ENCODE results near the gene PIH1D1.
A peak's percentile ranks its signal among the peaks of the same experiment; 100 is the strongest.

The PIH1D1 gene

DNA sequence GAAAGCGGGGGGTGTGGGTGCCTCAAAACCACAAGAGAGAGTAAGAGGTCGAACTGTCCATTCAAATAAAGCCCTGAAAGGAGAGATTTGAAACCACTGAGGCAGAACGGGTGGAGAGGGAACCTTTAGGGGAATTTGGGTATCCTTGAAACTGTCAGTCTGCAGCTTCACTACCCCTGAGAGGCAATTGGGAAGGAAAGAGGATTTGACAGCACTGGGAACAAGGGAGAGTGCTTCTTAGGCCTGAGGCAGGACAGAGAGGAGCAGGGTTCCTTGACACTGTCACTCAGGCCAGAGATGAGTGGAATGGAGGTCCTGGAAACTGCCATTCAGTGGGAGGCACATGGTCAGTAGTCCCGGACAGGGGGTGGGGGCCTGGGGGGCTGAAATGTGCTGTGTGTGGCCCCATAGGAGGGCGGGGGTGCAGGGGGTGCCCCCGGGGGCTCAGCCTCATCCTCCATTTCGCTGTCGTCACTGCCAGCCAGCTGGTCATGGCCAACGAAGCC is 21.4 kb downstream of the PIH1D1 start:
- Histone ChIP-seq H2BK5ac (ENCODE audit: low read depth, low read length, poor library complexity, severe bottlenecking) (no peak overlapping the region), H3K4ac (ENCODE audit: low read depth in 1 of 2, low read length in 2 of 2) (no peak overlapping the region), H3K4me3 (ENCODE audit: insufficient read depth in 1 of 2, low read depth in 1 of 2, low read length in 2 of 2) (no peak overlapping the region), H4K91ac (ENCODE audit: low read length) (no peak overlapping the region), H3K4me2 (ENCODE audit: low read length, poor library complexity, severe bottlenecking) (no peak overlapping the region), H2BK12ac (ENCODE audit: low read length in 2 of 2) (no peak overlapping the region), H4K8ac (ENCODE audit: low read length) (no peak overlapping the region), H3K79me1 (replicated peaks; ENCODE audit: low read length, poor library complexity, severe bottlenecking) (no peaks in the 10 kb centered on the region), H3K9me3 (ENCODE audit: control insufficient read depth, low read length) (no peaks in the 10 kb centered on the region), H3K36me3 (ENCODE audit: control insufficient read depth in 1 of 2, insufficient read depth in 2 of 2, low read depth in 1 of 2, low read length in 2 of 2) (no peaks in the 10 kb centered on the region), H2AK5ac (ENCODE audit: low read length, severe bottlenecking) (no peak overlapping the region), H3K9ac (ENCODE audit: low read length) (no peak overlapping the region), H3K14ac (ENCODE audit: low read length in 2 of 2) (no peak overlapping the region), H2BK120ac (ENCODE audit: low read depth, low read length) (no peak overlapping the region), H3K4me1 (ENCODE audit: control insufficient read depth, insufficient read depth, low read depth, low read length) (peaks cover 10% of the 10 kb centered on the region), H2AFZ (ENCODE audit: low read depth, low read length) (no peak overlapping the region), H3K18ac (ENCODE audit: low read depth in 1 of 2, low read length in 2 of 2) (no peak overlapping the region), H3K27me3 (ENCODE audit: control insufficient read depth in 1 of 2, insufficient read depth in 1 of 2, low read length in 2 of 2) (peaks cover 69 to 78% of the 10 kb centered on the region in 2 experiments), H2BK15ac (ENCODE audit: low read depth, poor library complexity, severe bottlenecking) (no peak overlapping the region), H3K23ac (ENCODE audit: low read length in 2 of 2) (no peak overlapping the region), H3K27ac (ENCODE audit: low read length, poor library complexity, severe bottlenecking) (no peak overlapping the region)
- WGBS, result 86% methylated on average over 9 of the region's 9 CpGs
- DNase-seq, result no peak

DNA sequence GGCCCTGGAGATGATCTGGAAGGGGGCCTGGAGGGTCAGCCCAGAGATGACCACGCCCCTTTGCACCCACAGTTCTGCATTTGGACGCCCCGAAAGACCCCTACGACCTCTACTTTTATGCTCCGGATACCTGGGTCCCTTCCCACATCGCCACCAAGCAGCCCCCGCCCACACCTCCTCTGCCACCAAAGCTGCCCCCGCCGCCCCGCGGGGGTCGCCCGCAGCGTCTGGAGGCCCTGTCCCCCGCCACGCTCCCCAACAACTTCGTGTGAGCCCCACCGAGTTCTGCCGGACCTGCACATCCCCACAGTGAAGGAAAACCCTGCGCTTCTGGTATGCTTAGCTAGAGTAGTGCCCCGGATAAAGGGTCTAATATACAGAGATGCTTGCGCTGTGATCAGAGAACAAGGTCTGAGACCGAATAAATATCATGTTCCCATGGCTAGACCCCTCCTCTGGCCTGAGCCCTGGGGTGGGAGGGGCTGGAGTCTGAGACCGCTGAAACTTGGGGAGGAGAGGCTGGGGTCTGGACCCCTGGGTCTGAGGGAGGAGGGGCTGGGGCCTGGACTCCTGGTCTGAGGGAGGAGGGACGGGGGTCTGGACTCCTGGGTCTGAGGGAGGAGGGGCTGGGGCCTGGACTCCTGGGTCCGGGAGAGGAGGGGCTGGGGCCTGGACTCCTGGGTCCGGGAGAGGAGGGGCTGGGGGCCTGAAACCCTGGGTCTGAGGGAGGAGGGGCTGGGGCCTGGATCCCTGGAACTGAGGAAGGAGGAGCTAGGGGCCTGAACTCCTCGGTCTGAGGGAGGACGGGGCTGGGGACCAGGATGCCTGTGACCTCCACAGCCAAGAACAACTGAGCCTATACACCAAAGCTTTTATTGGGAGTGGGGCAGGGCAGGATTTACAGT is 22.8 kb downstream of the PIH1D1 start:
- WGBS, result 25% methylated on average over 27 of the region's 29 CpGs
- Histone ChIP-seq H2BK120ac (ENCODE audit: low read depth, low read length) (no peak overlapping the region), H2BK12ac (ENCODE audit: low read length in 2 of 2) (no peak overlapping the region), H3K4me3 (ENCODE audit: insufficient read depth in 1 of 2, low read depth in 1 of 2, low read length in 2 of 2) (no peak overlapping the region), H3K14ac (ENCODE audit: low read length in 2 of 2) (no peak overlapping the region), H3K9me3 (ENCODE audit: control insufficient read depth, low read length) (no peaks in the 10 kb centered on the region), H3K27me3 (ENCODE audit: control insufficient read depth in 1 of 2, insufficient read depth in 1 of 2, low read length in 2 of 2) (peaks cover 79 to 92% of the 10 kb centered on the region in 2 experiments), H3K4ac (ENCODE audit: low read depth in 1 of 2, low read length in 2 of 2) (no peak overlapping the region), H3K18ac (ENCODE audit: low read depth in 1 of 2, low read length in 2 of 2) (no peak overlapping the region), H2BK5ac (ENCODE audit: low read depth, low read length, poor library complexity, severe bottlenecking) (no peak overlapping the region), H2AFZ (ENCODE audit: low read depth, low read length) (no peak overlapping the region), H3K79me1 (replicated peaks; ENCODE audit: low read length, poor library complexity, severe bottlenecking) (no peaks in the 10 kb centered on the region), H3K9ac (ENCODE audit: low read length) (no peak overlapping the region), H3K23ac (ENCODE audit: low read length in 2 of 2) (no peak overlapping the region), H3K27ac (ENCODE audit: low read length, poor library complexity, severe bottlenecking) (no peak overlapping the region), H2AK5ac (ENCODE audit: low read length, severe bottlenecking) (no peak overlapping the region), H3K36me3 (ENCODE audit: control insufficient read depth in 1 of 2, insufficient read depth in 2 of 2, low read depth in 1 of 2, low read length in 2 of 2) (no peaks in the 10 kb centered on the region), H3K4me2 (ENCODE audit: low read length, poor library complexity, severe bottlenecking) (peak overlapping the region; percentile 64), H2BK15ac (ENCODE audit: low read depth, poor library complexity, severe bottlenecking) (no peak overlapping the region), H3K4me1 (ENCODE audit: control insufficient read depth, insufficient read depth, low read depth, low read length) (peaks cover 10% of the 10 kb centered on the region), H4K8ac (ENCODE audit: low read length) (no peak overlapping the region), H4K91ac (ENCODE audit: low read length) (no peak overlapping the region)
- no peak for DNase-seq

DNA sequence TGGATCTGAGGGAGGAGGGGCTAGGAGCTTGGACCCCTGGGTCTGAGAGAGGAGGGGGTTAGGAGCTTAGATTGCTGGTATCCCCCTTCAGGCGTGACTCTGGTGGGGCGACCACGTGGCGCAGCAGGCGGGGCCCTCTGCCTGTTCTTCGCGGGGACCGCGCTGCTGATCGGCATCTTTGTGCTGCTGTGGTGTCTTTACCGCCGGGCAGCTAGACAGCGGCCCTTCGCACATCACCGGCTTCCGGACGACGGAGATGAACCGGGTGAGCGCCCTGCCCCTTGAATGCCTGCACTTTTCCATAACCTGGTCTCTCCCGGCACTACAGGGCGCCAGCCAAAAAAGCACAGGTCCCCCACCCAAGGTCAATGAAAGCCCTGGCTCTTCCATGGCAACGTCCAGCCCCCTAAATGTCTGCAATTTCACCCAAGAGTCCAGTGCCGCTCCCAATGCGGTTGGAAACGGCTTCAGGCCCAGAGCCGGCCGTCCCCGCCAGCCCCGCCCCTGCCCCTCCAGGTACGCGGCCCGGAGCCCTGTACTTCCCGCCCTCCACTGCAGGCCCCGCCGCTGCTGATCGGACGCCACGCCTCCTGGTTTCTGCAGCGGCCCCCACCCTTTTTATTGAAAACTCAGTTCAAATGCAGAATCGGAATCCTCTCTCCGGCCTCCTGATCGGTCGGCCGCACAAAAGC is 23.6 kb downstream of the PIH1D1 start:
- H3K4me2 ChIP-seq (ENCODE audit: low read length, poor library complexity, severe bottlenecking), result peak overlapping the region; percentile 64
- H2BK15ac ChIP-seq (ENCODE audit: low read depth, poor library complexity, severe bottlenecking), result no peak overlapping the region
- H3K9ac ChIP-seq (ENCODE audit: low read length), result no peak overlapping the region
- H3K18ac ChIP-seq (ENCODE audit: low read depth in 1 of 2, low read length in 2 of 2), result no peak overlapping the region
- no peak overlapping the region for H4K91ac ChIP-seq (ENCODE audit: low read length)
- no peak overlapping the region for H3K23ac ChIP-seq (ENCODE audit: low read length in 2 of 2)
- WGBS, result 2% methylated on average over 44 of the region's 45 CpGs
- no peak overlapping the region for H2BK12ac ChIP-seq (ENCODE audit: low read length in 2 of 2)
- H3K4me1 ChIP-seq (ENCODE audit: control insufficient read depth, insufficient read depth, low read depth, low read length), result peaks cover 14% of the 10 kb centered on the region
- H4K8ac ChIP-seq (ENCODE audit: low read length), result no peak overlapping the region
- no peak overlapping the region for H3K14ac ChIP-seq (ENCODE audit: low read length in 2 of 2)
- H2BK120ac ChIP-seq (ENCODE audit: low read depth, low read length), result no peak overlapping the region
- H2AFZ ChIP-seq (ENCODE audit: low read depth, low read length), result no peak overlapping the region
- H2BK5ac ChIP-seq (ENCODE audit: low read depth, low read length, poor library complexity, severe bottlenecking), result no peak overlapping the region
- no peak for DNase-seq
- no peaks in the 10 kb centered on the region for H3K36me3 ChIP-seq (ENCODE audit: control insufficient read depth in 1 of 2, insufficient read depth in 2 of 2, low read depth in 1 of 2, low read length in 2 of 2)
- no peak overlapping the region for H2AK5ac ChIP-seq (ENCODE audit: low read length, severe bottlenecking)
- peaks cover 81 to 96% of the 10 kb centered on the region in 2 experiments for H3K27me3 ChIP-seq (ENCODE audit: control insufficient read depth in 1 of 2, insufficient read depth in 1 of 2, low read length in 2 of 2)
- no peak overlapping the region for H3K4ac ChIP-seq (ENCODE audit: low read depth in 1 of 2, low read length in 2 of 2)
- no peak overlapping the region for H3K4me3 ChIP-seq (ENCODE audit: insufficient read depth in 1 of 2, low read depth in 1 of 2, low read length in 2 of 2)
- no peaks in the 10 kb centered on the region for H3K9me3 ChIP-seq (ENCODE audit: control insufficient read depth, low read length)
- no peak overlapping the region for H3K27ac ChIP-seq (ENCODE audit: low read length, poor library complexity, severe bottlenecking)
- no peaks in the 10 kb centered on the region for H3K79me1 ChIP-seq (replicated peaks; ENCODE audit: low read length, poor library complexity, severe bottlenecking)

DNA sequence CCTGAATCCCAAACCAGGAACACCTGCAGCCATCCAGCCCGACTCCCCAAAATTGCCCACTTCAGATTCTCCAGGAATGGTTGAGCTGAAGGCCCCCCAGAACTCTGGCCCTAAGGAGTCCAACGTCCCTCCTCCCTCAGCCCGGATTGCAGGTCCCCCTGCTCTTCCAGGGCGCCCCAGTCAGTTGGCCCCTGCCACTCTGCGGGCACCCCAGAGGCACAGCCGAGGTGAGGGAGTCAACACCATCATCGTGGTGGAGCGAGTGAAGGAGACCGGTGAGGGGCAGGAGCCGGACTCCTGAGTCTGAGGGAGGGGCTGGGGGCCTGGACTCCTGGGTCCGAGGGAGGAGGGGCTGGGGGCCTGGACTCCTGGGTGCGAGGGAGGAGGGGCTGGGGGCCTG is 24.3 kb downstream of the PIH1D1 start:
- no peak for DNase-seq
- no peaks in the 10 kb centered on the region for H3K9me3 ChIP-seq (ENCODE audit: control insufficient read depth, low read length)
- H3K79me1 ChIP-seq (replicated peaks; ENCODE audit: low read length, poor library complexity, severe bottlenecking), result no peaks in the 10 kb centered on the region
- peaks cover 88 to 96% of the 10 kb centered on the region in 2 experiments for H3K27me3 ChIP-seq (ENCODE audit: control insufficient read depth in 1 of 2, insufficient read depth in 1 of 2, low read length in 2 of 2)
- no peak overlapping the region for H3K14ac ChIP-seq (ENCODE audit: low read length in 2 of 2)
- no peak overlapping the region for H2BK5ac ChIP-seq (ENCODE audit: low read depth, low read length, poor library complexity, severe bottlenecking)
- no peak overlapping the region for H3K4me2 ChIP-seq (ENCODE audit: low read length, poor library complexity, severe bottlenecking)
- peaks cover 18% of the 10 kb centered on the region for H3K4me1 ChIP-seq (ENCODE audit: control insufficient read depth, insufficient read depth, low read depth, low read length)
- WGBS, result 86% methylated on average over 12 of the region's 12 CpGs
- H3K4ac ChIP-seq (ENCODE audit: low read depth in 1 of 2, low read length in 2 of 2), result no peak overlapping the region
- H3K9ac ChIP-seq (ENCODE audit: low read length), result no peak overlapping the region
- no peak overlapping the region for H3K23ac ChIP-seq (ENCODE audit: low read length in 2 of 2)
- no peak overlapping the region for H4K91ac ChIP-seq (ENCODE audit: low read length)
- H2AFZ ChIP-seq (ENCODE audit: low read depth, low read length), result no peak overlapping the region
- no peak overlapping the region for H2BK12ac ChIP-seq (ENCODE audit: low read length in 2 of 2)
- H3K36me3 ChIP-seq (ENCODE audit: control insufficient read depth in 1 of 2, insufficient read depth in 2 of 2, low read depth in 1 of 2, low read length in 2 of 2), result no peaks in the 10 kb centered on the region
- no peak overlapping the region for H3K4me3 ChIP-seq (ENCODE audit: insufficient read depth in 1 of 2, low read depth in 1 of 2, low read length in 2 of 2)
- no peak overlapping the region for H2BK120ac ChIP-seq (ENCODE audit: low read depth, low read length)
- H3K18ac ChIP-seq (ENCODE audit: low read depth in 1 of 2, low read length in 2 of 2), result no peak overlapping the region
- H2AK5ac ChIP-seq (ENCODE audit: low read length, severe bottlenecking), result no peak overlapping the region
- H3K27ac ChIP-seq (ENCODE audit: low read length, poor library complexity, severe bottlenecking), result no peak overlapping the region
- H2BK15ac ChIP-seq (ENCODE audit: low read depth, poor library complexity, severe bottlenecking), result no peak overlapping the region
- H4K8ac ChIP-seq (ENCODE audit: low read length), result no peak overlapping the region
